ENCODE data around the gene ST7.

DNA sequence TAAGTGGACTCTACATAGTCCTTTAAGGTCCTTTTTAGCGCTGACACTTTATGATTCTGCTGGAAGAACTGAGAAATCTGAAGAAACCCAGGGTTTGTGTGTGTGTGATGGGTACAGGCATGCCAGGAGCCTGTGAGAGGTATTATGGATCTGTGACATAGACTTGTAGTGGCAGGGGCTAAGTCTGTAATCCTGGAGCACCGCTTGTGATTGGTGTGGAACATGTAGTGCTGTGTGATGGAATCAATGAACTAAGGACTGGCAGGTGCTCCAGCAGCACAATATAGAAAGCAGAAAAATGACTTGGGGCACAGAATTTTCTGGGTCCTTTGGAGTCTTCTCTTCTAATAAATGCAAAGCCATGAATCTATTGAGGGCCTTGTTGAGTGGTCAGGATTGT, 163.9 kb downstream of the ST7 start:
- TF ChIP-seq, protein P1, sequence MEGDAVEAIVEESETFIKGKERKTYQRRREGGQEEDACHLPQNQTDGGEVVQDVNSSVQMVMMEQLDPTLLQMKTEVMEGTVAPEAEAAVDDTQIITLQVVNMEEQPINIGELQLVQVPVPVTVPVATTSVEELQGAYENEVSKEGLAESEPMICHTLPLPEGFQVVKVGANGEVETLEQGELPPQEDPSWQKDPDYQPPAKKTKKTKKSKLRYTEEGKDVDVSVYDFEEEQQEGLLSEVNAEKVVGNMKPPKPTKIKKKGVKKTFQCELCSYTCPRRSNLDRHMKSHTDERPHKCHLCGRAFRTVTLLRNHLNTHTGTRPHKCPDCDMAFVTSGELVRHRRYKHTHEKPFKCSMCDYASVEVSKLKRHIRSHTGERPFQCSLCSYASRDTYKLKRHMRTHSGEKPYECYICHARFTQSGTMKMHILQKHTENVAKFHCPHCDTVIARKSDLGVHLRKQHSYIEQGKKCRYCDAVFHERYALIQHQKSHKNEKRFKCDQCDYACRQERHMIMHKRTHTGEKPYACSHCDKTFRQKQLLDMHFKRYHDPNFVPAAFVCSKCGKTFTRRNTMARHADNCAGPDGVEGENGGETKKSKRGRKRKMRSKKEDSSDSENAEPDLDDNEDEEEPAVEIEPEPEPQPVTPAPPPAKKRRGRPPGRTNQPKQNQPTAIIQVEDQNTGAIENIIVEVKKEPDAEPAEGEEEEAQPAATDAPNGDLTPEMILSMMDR (IDR thresholded peaks at IDR 0.05; ENCODE audit: extremely low read depth in 1 of 2, insufficient read depth in 1 of 2, low read depth in 1 of 2, low read length in 2 of 2), result no peak
- TF ChIP-seq POLR2AphosphoS5 (IDR thresholded peaks at IDR 0.05; ENCODE audit: insufficient read depth, low read depth, low read length), result no peak
- TF ChIP-seq, protein P2, sequence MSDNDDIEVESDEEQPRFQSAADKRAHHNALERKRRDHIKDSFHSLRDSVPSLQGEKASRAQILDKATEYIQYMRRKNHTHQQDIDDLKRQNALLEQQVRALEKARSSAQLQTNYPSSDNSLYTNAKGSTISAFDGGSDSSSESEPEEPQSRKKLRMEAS (IDR thresholded peaks at IDR 0.05; ENCODE audit: insufficient read depth, insufficient read length), result no peak
- TF ChIP-seq POLR2A (IDR thresholded peaks at IDR 0.05; ENCODE audit: low read depth, low read length), result no peak
- TF ChIP-seq EZH2 (IDR thresholded peaks at IDR 0.05; ENCODE audit: borderline replicate concordance, low read depth, low read length, severe bottlenecking), result no peak
- no peak for TF ChIP-seq MYC (IDR thresholded peaks at IDR 0.05; ENCODE audit: low read depth, low read length)

All from endothelial cell of umbilical vein (primary cell).